HCT116 (cell line): Measurements from ENCODE around the gene GRB2. TPM values are rescaled to one million over a fixed set of nuclear protein-coding genes. Genes with fewer than 3 reads are reported as not detected.

ENCODE experiments used
- ATAC-seq: fragments of 200-7000 bp; cut with Tn5 transposase; 2 replicates; pipeline ENCODE4 v1.9.1; 2020; ENCODE audit warnings: mild to moderate bottlenecking, moderate library complexity
- BruUV-seq: library from RNA; stranded (reverse); fragments of 400-500 nt; replicated peaks from 2 replicates; lab custom pipeline; 2021; lab: Mats Ljungman, UMichigan
- CTCF ChIA-PET: fragments of 300-600 bp; sonication (Branson Sonifier 250); formaldehyde crosslinking; loops from one replicate; lab custom pipeline; 2021; ENCODE audit warnings: antibody characterized with exemption; lab: Charles Lee
- POLR2A ChIA-PET: fragments of 300-600, 350-600 bp; sonication (Branson Sonifier 250); formaldehyde crosslinking; loops from one replicate; lab custom pipeline; 2021; ENCODE audit warnings: antibody characterized with exemption; lab: Charles Lee
- RAD21 ChIA-PET, 2 experiments: fragments of 300-600 bp; sonication (Branson Sonifier 250); formaldehyde crosslinking; loops; one replicate each; lab custom pipeline; 2023; ENCODE audit warnings: low total read pairs in 2 of 2; ENCODE audit not compliant: uncharacterized antibody in 2 of 2, unreplicated experiment in 2 of 2, low non-redundant PET in 1 of 2; lab: Charles Lee
- DNase-seq: peaks from one replicate; pipeline ENCODE4 v3.0.0-alpha.2; 2010; ENCODE audit warnings: low read depth, low spot score
- H2AFZ ChIP-seq: fragments of 200-600 bp; shearing (Covaris generic), sonication (generic); 2 replicates; pipeline ENCODE4 v1.6.1; 2017; ENCODE audit warnings: low read depth, mixed run types, mixed read lengths, antibody characterized with exemption, low read length; ENCODE audit not compliant: poor library complexity, severe bottlenecking
- H3K27ac ChIP-seq: 2 replicates; pipeline ENCODE4 v1.5.1; 2012; ENCODE audit warnings: low read depth, low read length
- H3K27me3 ChIP-seq: fragments of 200-600 bp; sonication (generic); 2 replicates; pipeline ENCODE4 v1.6.1; 2016; ENCODE audit warnings: mixed run types, low read length, mixed read lengths; ENCODE audit not compliant: insufficient read depth
- H3K36me3 ChIP-seq, 2 experiments: fragments of 200-500 bp in 1 of 2; fragments of 200-600 bp in 1 of 2; sonication (Bioruptor generic) in 1 of 2; sonication (generic) in 1 of 2; 2 replicates each; pipeline versions ENCODE4 v1.5.1 to v1.6.1; 2014 to 2016; ENCODE audit warnings: low read length in 2 of 2, inconsistent platforms in 1 of 2, mixed read lengths in 1 of 2, mixed run types in 1 of 2; ENCODE audit not compliant: insufficient read depth in 2 of 2, control insufficient read depth in 1 of 2
- H3K4me1 ChIP-seq, 2 experiments: fragments of 200-600 bp in 1 of 2; sonication (generic) in 1 of 2; 2 replicates each; pipeline versions ENCODE4 v1.5.1 to v1.6.1; 2012 to 2017; ENCODE audit warnings: low read length in 2 of 2, inconsistent platforms in 1 of 2, mild to moderate bottlenecking in 1 of 2, mixed read lengths in 1 of 2, mixed run types in 1 of 2, moderate library complexity in 1 of 2; ENCODE audit not compliant: insufficient read depth in 2 of 2, control insufficient read depth in 1 of 2
- H3K4me2 ChIP-seq: fragments of 200-600 bp; sonication (generic); 2 replicates; pipeline ENCODE4 v1.6.1; 2017; ENCODE audit warnings: mixed run types, low read length, mixed read lengths
- H3K4me3 ChIP-seq, 2 experiments: fragments of 200-600 bp in 1 of 2; sonication (generic) in 1 of 2; replicated peaks in 1 of 2; 2 replicates each; pipeline ENCODE4 v1.5.1; 2011 to 2016; ENCODE audit warnings: low read length in 2 of 2, control low read depth in 1 of 2, low read depth in 1 of 2, mild to moderate bottlenecking in 1 of 2, mixed read lengths in 1 of 2, mixed run types in 1 of 2
- H3K79me2 ChIP-seq: fragments of 200-600 bp; sonication (generic); 2 replicates; pipeline ENCODE4 v1.6.1; 2017; ENCODE audit warnings: mild to moderate bottlenecking, mixed run types, low read length, moderate library complexity, mixed read lengths; ENCODE audit not compliant: insufficient read depth
- H3K9ac ChIP-seq: fragments of 200-600 bp; sonication (generic); 2 replicates; pipeline ENCODE4 v1.6.1; 2016; ENCODE audit warnings: low read length, mixed read lengths
- H3K9me2 ChIP-seq: fragments of 200-600 bp; sonication (generic), shearing (Covaris generic); 2 replicates; pipeline ENCODE4 v1.6.1; 2017; ENCODE audit warnings: mixed run types, mild to moderate bottlenecking, moderate library complexity; ENCODE audit not compliant: insufficient read depth
- H3K9me3 ChIP-seq, 2 experiments: fragments of 200-500 bp in 1 of 2; fragments of 200-600 bp in 1 of 2; sonication (Bioruptor generic) in 1 of 2; sonication (generic) in 1 of 2; 2 replicates each; pipeline ENCODE4 v1.6.1; 2014 to 2017; ENCODE audit warnings: low read length in 2 of 2, mixed read lengths in 2 of 2, inconsistent platforms in 1 of 2, low read depth in 1 of 2, mild to moderate bottlenecking in 1 of 2, mixed run types in 1 of 2, moderate library complexity in 1 of 2; ENCODE audit not compliant: control insufficient read depth in 1 of 2, insufficient read depth in 1 of 2
- H4K20me1 ChIP-seq: fragments of 200-600 bp; sonication (generic), shearing (Covaris generic); 2 replicates; pipeline ENCODE4 v1.6.1; 2017; ENCODE audit warnings: mixed run types, mild to moderate bottlenecking, moderate library complexity; ENCODE audit not compliant: insufficient read depth
- CBX3 ChIP-seq: IDR thresholded peaks from 2 replicates; pipeline ENCODE4 v1.6.1; 2012; ENCODE audit warnings: low read depth
- CEBPB ChIP-seq: IDR thresholded peaks from 2 replicates; pipeline ENCODE4 v1.6.1; 2012; ENCODE audit warnings: low read depth
- EGR1 ChIP-seq: IDR thresholded peaks from 2 replicates; pipeline ENCODE4 v1.6.1; 2012; ENCODE audit warnings: low read depth
- EZH2 ChIP-seq: fragments of 200-600 bp; sonication (generic); IDR thresholded peaks from 2 replicates; pipeline ENCODE4 v1.6.1; 2017; ENCODE audit warnings: antibody characterized with exemption, mixed run types
- EZH2phosphoT487 ChIP-seq: fragments of 200-600 bp; IDR thresholded peaks from 2 replicates; pipeline ENCODE4 v1.6.1; 2018; ENCODE audit warnings: antibody characterized with exemption, borderline replicate concordance
- FOSL1 ChIP-seq: IDR thresholded peaks from 2 replicates; pipeline ENCODE4 v1.6.1; 2012; ENCODE audit warnings: low read depth
- JUND ChIP-seq: IDR thresholded peaks from 2 replicates; pipeline ENCODE4 v1.6.1; 2012
- POLR2AphosphoS5 ChIP-seq: IDR thresholded peaks from 2 replicates; pipeline ENCODE4 v1.6.1; 2011; ENCODE audit warnings: mild to moderate bottlenecking, low read depth, low read length, moderate library complexity
- RAD21 ChIP-seq: IDR thresholded peaks from 2 replicates; pipeline ENCODE4 v1.6.1; 2012; ENCODE audit warnings: low read depth, mild to moderate bottlenecking
- SIN3A ChIP-seq: IDR thresholded peaks from 2 replicates; pipeline ENCODE4 v1.6.1; 2012; ENCODE audit warnings: low read depth
- SP1 ChIP-seq: IDR thresholded peaks from 2 replicates; pipeline ENCODE4 v1.6.1; 2012; ENCODE audit warnings: low read depth
- TCF7L2 ChIP-seq: IDR thresholded peaks from 2 replicates; pipeline ENCODE4 v1.7.0; 2011; ENCODE audit warnings: borderline replicate concordance, inconsistent platforms; ENCODE audit not compliant: insufficient read depth, insufficient read length; ENCODE audit errors: extremely low read depth
- YY1 ChIP-seq: IDR thresholded peaks from 2 replicates; pipeline ENCODE4 v1.6.1; 2011; ENCODE audit warnings: low read length, low read depth, moderate library complexity, mild to moderate bottlenecking; ENCODE audit not compliant: insufficient replicate concordance; ENCODE audit errors: extremely low read depth
- intact Hi-C: fragments of 100-400 bp; cut with micrococcal nuclease; formaldehyde crosslinking; loops from 2 replicates; pipeline ENCODE4 v1.10.0; 2022
- total RNA-seq: library from RNA; stranded (reverse); gene quantifications from one replicate; pipeline ENCODE4 v1.2.1, GENCODE V29; 2021; ENCODE audit not compliant: unreplicated experiment
- TF ChIP-seq, protein P1 (sequence below): IDR thresholded peaks from 2 replicates; pipeline ENCODE4 v1.6.1; 2012; ENCODE audit warnings: low read depth

The GRB2 gene
- total RNA-seq, 1 experiment from 2014 or later: 146 TPM

DNA sequence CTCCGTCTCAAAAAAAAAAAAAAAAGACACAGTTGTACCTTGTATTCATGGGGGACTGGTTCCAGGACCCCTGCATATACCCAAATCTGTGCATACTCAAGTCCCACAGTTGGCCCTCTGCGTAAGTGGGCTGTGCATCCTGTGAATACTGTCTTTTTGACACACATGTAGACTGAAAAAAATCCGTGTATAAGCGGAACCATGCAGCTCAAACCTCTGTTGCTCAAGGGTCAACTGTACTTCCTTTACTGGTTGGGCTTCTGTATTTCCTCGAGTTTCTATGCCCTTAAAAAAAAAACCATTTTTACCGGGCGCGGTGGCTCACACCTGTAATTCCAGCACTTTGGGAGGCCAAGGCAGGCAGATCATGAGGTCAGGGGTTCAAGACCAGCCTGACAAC, 52.3 kb downstream of the GRB2 start:
- DNase-seq (no peak), ATAC-seq (no peak)
- Histone ChIP-seq H3K27ac (no peak overlapping the region), H3K9me2 (no peaks in the 10 kb centered on the region), H3K4me2 (no peak overlapping the region), H3K9me3 (0 out of 4 replicates have a peak, but pooled peaks cover 0 to 5% of the 10 kb centered on the region in 2 experiments), H3K79me2 (peaks cover 88% of the 10 kb centered on the region), H3K4me1 (peaks cover 11 to 34% of the 10 kb centered on the region in 2 experiments), H3K36me3 (no peaks in the 10 kb centered on the region; a peak in 1 of 4 replicates), H3K9ac (no peak overlapping the region), H3K27me3 (no peaks in the 10 kb centered on the region), H2AFZ (no peak overlapping the region), H3K4me3 (no peak overlapping the region), H4K20me1 (no peaks in the 10 kb centered on the region; the same call in 1 of the 2 replicates)
- intact Hi-C loops: no loop called here
- BruUV-seq: no TSS peak
- TF ChIP-seq RAD21 (no peak), EGR1 (no peak), CEBPB (no peak), CBX3 (no peak), POLR2AphosphoS5 (no peak), EZH2 (no peak), JUND (no peak), SIN3A (no peak), TCF7L2 (no peak), SP1 (no peak)
- ChIA-PET POLR2A (interaction anchor here (0.7 kb wide), 1 partner anchor 41 kb away, joined by 3 read pairs; no protein-coding TSS in a partner anchor), CTCF (no interaction called here), RAD21 (no interaction called here)

DNA sequence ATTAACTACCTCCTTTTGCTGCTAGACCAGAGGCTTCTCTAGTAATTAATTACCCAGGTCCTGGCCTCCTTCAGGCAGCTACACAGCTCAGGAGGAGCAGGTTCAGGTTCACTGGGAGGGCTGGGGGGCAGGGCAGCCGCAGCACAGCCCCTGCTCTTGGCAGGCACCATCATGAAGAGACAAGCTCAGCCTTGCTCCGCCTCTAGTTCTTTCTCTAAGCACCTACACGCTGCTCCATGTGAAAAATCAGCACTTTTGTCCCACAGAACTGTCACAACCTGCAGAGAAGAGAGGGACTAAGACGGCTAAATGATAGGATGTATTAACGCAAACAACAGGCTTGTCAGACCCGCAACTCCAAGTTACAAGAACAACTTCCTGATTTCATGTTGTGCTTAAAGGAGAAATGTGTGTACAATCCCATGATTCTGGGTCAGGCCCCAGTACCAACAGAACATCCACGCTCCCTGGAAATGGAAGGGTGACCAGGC, 53.4 kb downstream of the GRB2 start:
- 0 out of 2 replicates have a peak, but pooled peaks have one; percentile 35 for ATAC-seq
- no peaks in the 10 kb centered on the region; a peak in 1 of 4 replicates for H3K36me3 ChIP-seq
- H3K9ac ChIP-seq: no peak overlapping the region
- no peaks in the 10 kb centered on the region for H3K27me3 ChIP-seq
- ChIA-PET POLR2A (no interaction called here), RAD21 (no interaction called here), CTCF (no interaction called here)
- H3K4me3 ChIP-seq: no peak overlapping the region
- H3K4me1 ChIP-seq: peaks cover 16 to 45% of the 10 kb centered on the region in 2 experiments
- H2AFZ ChIP-seq: no peak overlapping the region
- H3K9me2 ChIP-seq: no peaks in the 10 kb centered on the region
- peaks cover 88% of the 10 kb centered on the region for H3K79me2 ChIP-seq
- H4K20me1 ChIP-seq: no peaks in the 10 kb centered on the region; the same call in 1 of the 2 replicates
- intact Hi-C loops: no loop called here
- H3K27ac ChIP-seq: no peak overlapping the region
- no peak overlapping the region for H3K4me2 ChIP-seq
- BruUV-seq: no TSS peak
- 0 out of 4 replicates have a peak, but pooled peaks cover 0 to 5% of the 10 kb centered on the region in 2 experiments for H3K9me3 ChIP-seq
- no peak for DNase-seq
- no peak for TF ChIP-seq FOSL1
- TF ChIP-seq TCF7L2: no peak
- TF ChIP-seq, protein P1, sequence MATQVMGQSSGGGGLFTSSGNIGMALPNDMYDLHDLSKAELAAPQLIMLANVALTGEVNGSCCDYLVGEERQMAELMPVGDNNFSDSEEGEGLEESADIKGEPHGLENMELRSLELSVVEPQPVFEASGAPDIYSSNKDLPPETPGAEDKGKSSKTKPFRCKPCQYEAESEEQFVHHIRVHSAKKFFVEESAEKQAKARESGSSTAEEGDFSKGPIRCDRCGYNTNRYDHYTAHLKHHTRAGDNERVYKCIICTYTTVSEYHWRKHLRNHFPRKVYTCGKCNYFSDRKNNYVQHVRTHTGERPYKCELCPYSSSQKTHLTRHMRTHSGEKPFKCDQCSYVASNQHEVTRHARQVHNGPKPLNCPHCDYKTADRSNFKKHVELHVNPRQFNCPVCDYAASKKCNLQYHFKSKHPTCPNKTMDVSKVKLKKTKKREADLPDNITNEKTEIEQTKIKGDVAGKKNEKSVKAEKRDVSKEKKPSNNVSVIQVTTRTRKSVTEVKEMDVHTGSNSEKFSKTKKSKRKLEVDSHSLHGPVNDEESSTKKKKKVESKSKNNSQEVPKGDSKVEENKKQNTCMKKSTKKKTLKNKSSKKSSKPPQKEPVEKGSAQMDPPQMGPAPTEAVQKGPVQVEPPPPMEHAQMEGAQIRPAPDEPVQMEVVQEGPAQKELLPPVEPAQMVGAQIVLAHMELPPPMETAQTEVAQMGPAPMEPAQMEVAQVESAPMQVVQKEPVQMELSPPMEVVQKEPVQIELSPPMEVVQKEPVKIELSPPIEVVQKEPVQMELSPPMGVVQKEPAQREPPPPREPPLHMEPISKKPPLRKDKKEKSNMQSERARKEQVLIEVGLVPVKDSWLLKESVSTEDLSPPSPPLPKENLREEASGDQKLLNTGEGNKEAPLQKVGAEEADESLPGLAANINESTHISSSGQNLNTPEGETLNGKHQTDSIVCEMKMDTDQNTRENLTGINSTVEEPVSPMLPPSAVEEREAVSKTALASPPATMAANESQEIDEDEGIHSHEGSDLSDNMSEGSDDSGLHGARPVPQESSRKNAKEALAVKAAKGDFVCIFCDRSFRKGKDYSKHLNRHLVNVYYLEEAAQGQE: no peak
- TF ChIP-seq CBX3: no peak
- no peak for TF ChIP-seq SIN3A
- no peak for TF ChIP-seq RAD21
- TF ChIP-seq CEBPB: no peak
- no peak for TF ChIP-seq YY1
- no peak for TF ChIP-seq EZH2phosphoT487
- no peak for TF ChIP-seq POLR2AphosphoS5
